Measurements from ENCODE around the gene ANXA2R. TPM values are rescaled to one million over a fixed set of nuclear protein-coding genes. Genes with fewer than 3 reads are reported as not detected.

The ANXA2R gene
- total and polyA plus RNA-seq, 2 of the 13 experiments (the other 11 are each of a cell fraction or from before 2014, with no cell fraction given), result 0.95 to 1.3 TPM

DNA sequence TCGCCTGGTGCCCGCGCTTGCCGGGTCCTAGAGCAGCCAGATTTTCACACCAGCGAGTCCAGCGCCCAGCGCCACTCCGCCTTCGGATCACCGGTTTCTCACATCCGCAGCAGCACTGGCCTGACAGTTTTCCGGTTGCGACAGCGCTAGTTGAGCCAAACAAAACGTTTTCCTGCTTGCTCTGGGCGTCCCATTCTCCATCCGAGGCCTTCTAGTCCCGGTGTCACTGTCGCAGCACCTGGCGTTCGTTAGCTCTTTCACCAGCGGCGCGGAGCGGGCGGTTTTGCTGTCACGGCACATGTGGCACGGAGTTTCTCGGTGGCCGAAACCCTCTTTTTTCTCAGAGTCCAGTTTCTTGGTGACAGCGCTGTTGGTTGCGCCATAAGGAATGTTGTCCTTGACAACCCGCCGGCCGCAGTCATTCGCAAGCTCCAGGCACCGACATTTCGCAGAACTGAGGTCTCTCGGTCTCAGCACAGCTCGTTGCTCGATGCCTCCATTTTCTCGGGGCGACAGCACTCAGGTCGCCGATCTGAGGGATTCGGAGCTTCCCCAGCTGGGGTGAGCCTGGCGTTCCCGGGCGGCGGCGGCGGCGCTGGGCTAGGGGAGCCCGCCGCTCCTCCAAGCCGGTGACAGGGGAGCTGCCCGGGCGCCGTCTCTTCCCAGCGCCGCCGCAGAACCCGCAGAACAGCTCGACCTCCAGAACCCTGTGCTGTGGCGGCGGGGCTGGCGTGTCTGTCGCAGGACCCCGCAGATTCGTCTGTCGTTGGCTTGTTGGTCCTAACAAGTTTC, 47.8 kb downstream of the ANXA2R start:
- ATAC-seq, result peak; percentile 71
- intact Hi-C loops (cut with micrococcal nuclease; ENCODE audit: unreplicated experiment), result no loop called here
- peak overlapping the region; percentile 70 for H3K27ac ChIP-seq (ENCODE audit: extremely low read length, insufficient read depth, low read length)
- TF ChIP-seq GABPA (IDR thresholded peaks at IDR 0.05; ENCODE audit: low read depth, low read length), result peak; percentile 40; the same call in 1 of the 2 replicates
- TF ChIP-seq GABPA (CRISPR knock-in tag; IDR thresholded peaks at IDR 0.05; ENCODE audit: low read depth), result peak; percentile 71
- TF ChIP-seq ZNF260 (CRISPR knock-in tag; IDR thresholded peaks at IDR 0.05; ENCODE audit: borderline replicate concordance, low read depth), result no peak
- TF ChIP-seq HNRNPLL (IDR thresholded peaks at IDR 0.05; ENCODE audit: low read depth, low read length, poor library complexity, severe bottlenecking), result peak; percentile 64
- TF ChIP-seq ZC3H13 (CRISPR knock-in tag; IDR thresholded peaks at IDR 0.05), result 0 out of 2 replicates have a peak, but pooled peaks have one; percentile 27
- TF ChIP-seq, protein P1, sequence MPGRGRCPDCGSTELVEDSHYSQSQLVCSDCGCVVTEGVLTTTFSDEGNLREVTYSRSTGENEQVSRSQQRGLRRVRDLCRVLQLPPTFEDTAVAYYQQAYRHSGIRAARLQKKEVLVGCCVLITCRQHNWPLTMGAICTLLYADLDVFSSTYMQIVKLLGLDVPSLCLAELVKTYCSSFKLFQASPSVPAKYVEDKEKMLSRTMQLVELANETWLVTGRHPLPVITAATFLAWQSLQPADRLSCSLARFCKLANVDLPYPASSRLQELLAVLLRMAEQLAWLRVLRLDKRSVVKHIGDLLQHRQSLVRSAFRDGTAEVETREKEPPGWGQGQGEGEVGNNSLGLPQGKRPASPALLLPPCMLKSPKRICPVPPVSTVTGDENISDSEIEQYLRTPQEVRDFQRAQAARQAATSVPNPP (CRISPR knock-in tag; IDR thresholded peaks at IDR 0.05), result no peak
- TF ChIP-seq MTA3 (CRISPR knock-in tag; IDR thresholded peaks at IDR 0.05), result no peak
- TF ChIP-seq, protein P2, sequence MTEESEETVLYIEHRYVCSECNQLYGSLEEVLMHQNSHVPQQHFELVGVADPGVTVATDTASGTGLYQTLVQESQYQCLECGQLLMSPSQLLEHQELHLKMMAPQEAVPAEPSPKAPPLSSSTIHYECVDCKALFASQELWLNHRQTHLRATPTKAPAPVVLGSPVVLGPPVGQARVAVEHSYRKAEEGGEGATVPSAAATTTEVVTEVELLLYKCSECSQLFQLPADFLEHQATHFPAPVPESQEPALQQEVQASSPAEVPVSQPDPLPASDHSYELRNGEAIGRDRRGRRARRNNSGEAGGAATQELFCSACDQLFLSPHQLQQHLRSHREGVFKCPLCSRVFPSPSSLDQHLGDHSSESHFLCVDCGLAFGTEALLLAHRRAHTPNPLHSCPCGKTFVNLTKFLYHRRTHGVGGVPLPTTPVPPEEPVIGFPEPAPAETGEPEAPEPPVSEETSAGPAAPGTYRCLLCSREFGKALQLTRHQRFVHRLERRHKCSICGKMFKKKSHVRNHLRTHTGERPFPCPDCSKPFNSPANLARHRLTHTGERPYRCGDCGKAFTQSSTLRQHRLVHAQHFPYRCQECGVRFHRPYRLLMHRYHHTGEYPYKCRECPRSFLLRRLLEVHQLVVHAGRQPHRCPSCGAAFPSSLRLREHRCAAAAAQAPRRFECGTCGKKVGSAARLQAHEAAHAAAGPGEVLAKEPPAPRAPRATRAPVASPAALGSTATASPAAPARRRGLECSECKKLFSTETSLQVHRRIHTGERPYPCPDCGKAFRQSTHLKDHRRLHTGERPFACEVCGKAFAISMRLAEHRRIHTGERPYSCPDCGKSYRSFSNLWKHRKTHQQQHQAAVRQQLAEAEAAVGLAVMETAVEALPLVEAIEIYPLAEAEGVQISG (CRISPR knock-in tag; IDR thresholded peaks at IDR 0.05), result peak; percentile 76
- TF ChIP-seq, protein P3, sequence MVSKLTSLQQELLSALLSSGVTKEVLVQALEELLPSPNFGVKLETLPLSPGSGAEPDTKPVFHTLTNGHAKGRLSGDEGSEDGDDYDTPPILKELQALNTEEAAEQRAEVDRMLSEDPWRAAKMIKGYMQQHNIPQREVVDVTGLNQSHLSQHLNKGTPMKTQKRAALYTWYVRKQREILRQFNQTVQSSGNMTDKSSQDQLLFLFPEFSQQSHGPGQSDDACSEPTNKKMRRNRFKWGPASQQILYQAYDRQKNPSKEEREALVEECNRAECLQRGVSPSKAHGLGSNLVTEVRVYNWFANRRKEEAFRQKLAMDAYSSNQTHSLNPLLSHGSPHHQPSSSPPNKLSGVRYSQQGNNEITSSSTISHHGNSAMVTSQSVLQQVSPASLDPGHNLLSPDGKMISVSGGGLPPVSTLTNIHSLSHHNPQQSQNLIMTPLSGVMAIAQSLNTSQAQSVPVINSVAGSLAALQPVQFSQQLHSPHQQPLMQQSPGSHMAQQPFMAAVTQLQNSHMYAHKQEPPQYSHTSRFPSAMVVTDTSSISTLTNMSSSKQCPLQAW (CRISPR knock-in tag; IDR thresholded peaks at IDR 0.05), result 0 out of 2 replicates have a peak, but pooled peaks have one; percentile 41
- TF ChIP-seq, protein P4, sequence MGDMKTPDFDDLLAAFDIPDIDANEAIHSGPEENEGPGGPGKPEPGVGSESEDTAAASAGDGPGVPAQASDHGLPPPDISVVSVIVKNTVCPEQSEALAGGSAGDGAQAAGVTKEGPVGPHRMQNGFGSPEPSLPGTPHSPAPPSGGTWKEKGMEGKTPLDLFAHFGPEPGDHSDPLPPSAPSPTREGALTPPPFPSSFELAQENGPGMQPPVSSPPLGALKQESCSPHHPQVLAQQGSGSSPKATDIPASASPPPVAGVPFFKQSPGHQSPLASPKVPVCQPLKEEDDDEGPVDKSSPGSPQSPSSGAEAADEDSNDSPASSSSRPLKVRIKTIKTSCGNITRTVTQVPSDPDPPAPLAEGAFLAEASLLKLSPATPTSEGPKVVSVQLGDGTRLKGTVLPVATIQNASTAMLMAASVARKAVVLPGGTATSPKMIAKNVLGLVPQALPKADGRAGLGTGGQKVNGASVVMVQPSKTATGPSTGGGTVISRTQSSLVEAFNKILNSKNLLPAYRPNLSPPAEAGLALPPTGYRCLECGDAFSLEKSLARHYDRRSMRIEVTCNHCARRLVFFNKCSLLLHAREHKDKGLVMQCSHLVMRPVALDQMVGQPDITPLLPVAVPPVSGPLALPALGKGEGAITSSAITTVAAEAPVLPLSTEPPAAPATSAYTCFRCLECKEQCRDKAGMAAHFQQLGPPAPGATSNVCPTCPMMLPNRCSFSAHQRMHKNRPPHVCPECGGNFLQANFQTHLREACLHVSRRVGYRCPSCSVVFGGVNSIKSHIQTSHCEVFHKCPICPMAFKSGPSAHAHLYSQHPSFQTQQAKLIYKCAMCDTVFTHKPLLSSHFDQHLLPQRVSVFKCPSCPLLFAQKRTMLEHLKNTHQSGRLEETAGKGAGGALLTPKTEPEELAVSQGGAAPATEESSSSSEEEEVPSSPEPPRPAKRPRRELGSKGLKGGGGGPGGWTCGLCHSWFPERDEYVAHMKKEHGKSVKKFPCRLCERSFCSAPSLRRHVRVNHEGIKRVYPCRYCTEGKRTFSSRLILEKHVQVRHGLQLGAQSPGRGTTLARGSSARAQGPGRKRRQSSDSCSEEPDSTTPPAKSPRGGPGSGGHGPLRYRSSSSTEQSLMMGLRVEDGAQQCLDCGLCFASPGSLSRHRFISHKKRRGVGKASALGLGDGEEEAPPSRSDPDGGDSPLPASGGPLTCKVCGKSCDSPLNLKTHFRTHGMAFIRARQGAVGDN (CRISPR knock-in tag; IDR thresholded peaks at IDR 0.05), result peak; percentile 87
- TF ChIP-seq ARHGAP35 (CRISPR knock-in tag; IDR thresholded peaks at IDR 0.05; ENCODE audit: borderline replicate concordance), result no peak
- TF ChIP-seq NCOA2 (CRISPR knock-in tag; IDR thresholded peaks at IDR 0.05), result peak; percentile 16; the same call in 1 of the 2 replicates
- TF ChIP-seq ZNF501 (CRISPR knock-in tag; IDR thresholded peaks at IDR 0.05), result no peak

More for the DNA sequence above, 47.8 kb downstream of the ANXA2R start:
- peaks cover 36% of the 10 kb centered on the region for H3K4me1 ChIP-seq (ENCODE audit: insufficient read depth, low read length)
- FAIRE-seq (no peak), DNase-seq (ENCODE audit: low spot score) (peak; percentile 71)
- 58% methylated on average over 43 of the region's 71 CpGs for WGBS (ENCODE audit: low lambda C conversion rate)
- no peaks in the 10 kb centered on the region for H3K36me3 ChIP-seq (replicated peaks in 1 of 2; ENCODE audit: control insufficient read depth in 1 of 2, insufficient read depth in 2 of 2, low read length in 2 of 2)
- ChIA-PET POLR2A (interaction anchor here (1.0 to 6.2 kb wide), 6 partner anchors 16 to 181 kb away, joined by 4 to 43 read pairs (median 4); partner anchors contain the start of gene SELENOP), CTCF (ENCODE audit: low intra/inter-chr PET ratio, low total read pairs) (interaction anchor here (1.0 to 1.3 kb wide), 2 partner anchors 47 to 113 kb away, joined by 3 read pairs; no protein-coding TSS in a partner anchor)
- no peaks in the 10 kb centered on the region for H3K79me2 ChIP-seq (ENCODE audit: insufficient read depth, low read length)
- BruUV-seq (replicated peaks), result no TSS peak
- no peaks in the 10 kb centered on the region for H3K27me3 ChIP-seq (ENCODE audit: control insufficient read depth in 1 of 2, insufficient read depth in 2 of 2, low read length in 2 of 2)
- in situ Hi-C loops (cut with HindIII; ENCODE audit: extremely low pct_ligation_motif_present, low pct_unique_long_range_greater_than_20kb), result no loop called here
- no peaks in the 10 kb centered on the region for H3K9me3 ChIP-seq (ENCODE audit: low read length)
- no peaks in the 10 kb centered on the region for H4K20me1 ChIP-seq (ENCODE audit: insufficient read depth, low read length)
- peak overlapping the region; percentile 61 for H3K9ac ChIP-seq (ENCODE audit: insufficient read depth, low read depth, low read length)
- H3K4me3 ChIP-seq (replicated peaks in 1 of 3; ENCODE audit: insufficient read depth in 1 of 3, low read depth in 2 of 3, low read length in 3 of 3), result peak overlapping the region; percentile 62 to 70 (median 62)
- H2AFZ ChIP-seq (ENCODE audit: low read length), result no peak overlapping the region
- peak overlapping the region; percentile 71 for H3K4me2 ChIP-seq (ENCODE audit: low read depth, low read length)
